Osteoblast (primary cell): ENCODE measurements around the gene LITAFD. TPM values are rescaled to one million over a fixed set of nuclear protein-coding genes. Genes with fewer than 3 reads are reported as not detected.
"Not testable (repeated sequence)": the region's sequence is repeated elsewhere in the genome, so short reads cannot be mapped to it uniquely, and the experiment has no call there.

Experiments
- DNase-seq: peaks from one replicate; pipeline ENCODE4 v3.0.0; 2011; ENCODE audit warnings: low spot score, mixed read lengths; ENCODE audit not compliant: insufficient read length; ENCODE audit errors: missing footprints
- H2AFZ ChIP-seq: 2 replicates; pipeline ENCODE4 v1.6.0; 2011; ENCODE audit warnings: mild to moderate bottlenecking, low read length
- H3K27ac ChIP-seq: 2 replicates; pipeline ENCODE4 v1.5.1; 2011; ENCODE audit warnings: mild to moderate bottlenecking, low read depth, low read length, moderate library complexity
- H3K27me3 ChIP-seq: 2 replicates; pipeline ENCODE4 v1.6.0; 2012; ENCODE audit warnings: mild to moderate bottlenecking, control low read depth, inconsistent platforms, low read length, moderate library complexity; ENCODE audit not compliant: insufficient read depth
- H3K36me3 ChIP-seq: 2 replicates; pipeline ENCODE4 v1.5.1; 2011; ENCODE audit warnings: mild to moderate bottlenecking, low read length, control low read depth, moderate library complexity; ENCODE audit not compliant: insufficient read depth
- H3K4me1 ChIP-seq: 2 replicates; pipeline ENCODE4 v1.5.1; 2011; ENCODE audit warnings: mild to moderate bottlenecking, low read length, control low read depth, moderate library complexity; ENCODE audit not compliant: insufficient read depth
- H3K4me2 ChIP-seq: 2 replicates; pipeline ENCODE4 v1.6.0; 2011; ENCODE audit warnings: mild to moderate bottlenecking, low read length; ENCODE audit not compliant: insufficient read depth
- H3K4me3 ChIP-seq: fragments of 200-600 bp; sonication (generic); 3 replicates; pipeline ENCODE4 v1.5.1; 2012; ENCODE audit warnings: mild to moderate bottlenecking, low read length, inconsistent platforms; ENCODE audit not compliant: insufficient read depth
- H3K79me2 ChIP-seq: 2 replicates; pipeline ENCODE4 v1.6.0; 2012; ENCODE audit warnings: mild to moderate bottlenecking, low read length, control low read depth, inconsistent platforms; ENCODE audit not compliant: insufficient read depth
- H3K9me3 ChIP-seq: 2 replicates; pipeline ENCODE4 v1.5.1; 2011; ENCODE audit warnings: low read depth, low read length, control low read depth
- H4K20me1 ChIP-seq: 2 replicates; pipeline ENCODE4 v1.6.0; 2012; ENCODE audit warnings: mild to moderate bottlenecking, low read length, control low read depth; ENCODE audit not compliant: insufficient read depth
- total RNA-seq: library from RNA; depleted of rRNA; stranded (reverse); fragments of >200 nt; gene quantifications from 2 replicates; pipeline ENCODE4 v1.2.3, GENCODE V29; 2012
- TF ChIP-seq, protein P1 (sequence below): IDR thresholded peaks from 2 replicates; pipeline ENCODE4 v1.5.1; 2011; ENCODE audit warnings: mild to moderate bottlenecking, low read depth, low read length, moderate library complexity; ENCODE audit errors: extremely low read depth

LITAFD gene
- total RNA-seq, 1 donor = not detected

GRCh38 chr16:8912793-8913192, 30.6 kb downstream of the LITAFD start:
- no peak overlapping the region for H3K27ac ChIP-seq
- no peak overlapping the region for H3K4me3 ChIP-seq
- no peaks in the 10 kb centered on the region for H3K4me1 ChIP-seq
- H3K9me3 ChIP-seq = no peaks in the 10 kb centered on the region
- peaks cover 53% of the 10 kb centered on the region for H3K79me2 ChIP-seq
- TF ChIP-seq, protein P1, sequence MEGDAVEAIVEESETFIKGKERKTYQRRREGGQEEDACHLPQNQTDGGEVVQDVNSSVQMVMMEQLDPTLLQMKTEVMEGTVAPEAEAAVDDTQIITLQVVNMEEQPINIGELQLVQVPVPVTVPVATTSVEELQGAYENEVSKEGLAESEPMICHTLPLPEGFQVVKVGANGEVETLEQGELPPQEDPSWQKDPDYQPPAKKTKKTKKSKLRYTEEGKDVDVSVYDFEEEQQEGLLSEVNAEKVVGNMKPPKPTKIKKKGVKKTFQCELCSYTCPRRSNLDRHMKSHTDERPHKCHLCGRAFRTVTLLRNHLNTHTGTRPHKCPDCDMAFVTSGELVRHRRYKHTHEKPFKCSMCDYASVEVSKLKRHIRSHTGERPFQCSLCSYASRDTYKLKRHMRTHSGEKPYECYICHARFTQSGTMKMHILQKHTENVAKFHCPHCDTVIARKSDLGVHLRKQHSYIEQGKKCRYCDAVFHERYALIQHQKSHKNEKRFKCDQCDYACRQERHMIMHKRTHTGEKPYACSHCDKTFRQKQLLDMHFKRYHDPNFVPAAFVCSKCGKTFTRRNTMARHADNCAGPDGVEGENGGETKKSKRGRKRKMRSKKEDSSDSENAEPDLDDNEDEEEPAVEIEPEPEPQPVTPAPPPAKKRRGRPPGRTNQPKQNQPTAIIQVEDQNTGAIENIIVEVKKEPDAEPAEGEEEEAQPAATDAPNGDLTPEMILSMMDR = no peak
- no peak overlapping the region for H2AFZ ChIP-seq
- peaks cover 66% of the 10 kb centered on the region for H3K36me3 ChIP-seq
- no peak overlapping the region for H3K4me2 ChIP-seq
- no peak for DNase-seq
- H3K27me3 ChIP-seq = no peaks in the 10 kb centered on the region
- peaks cover 35% of the 10 kb centered on the region for H4K20me1 ChIP-seq

GRCh38 chr16:8914098-8914497, 31.9 kb downstream of the LITAFD start:
- peaks cover 38% of the 10 kb centered on the region for H4K20me1 ChIP-seq
- H3K4me2 ChIP-seq = no peak overlapping the region
- no peak overlapping the region for H3K4me3 ChIP-seq
- H3K4me1 ChIP-seq = no peaks in the 10 kb centered on the region
- no peaks in the 10 kb centered on the region for H3K9me3 ChIP-seq
- H2AFZ ChIP-seq = no peak overlapping the region
- DNase-seq = no peak
- TF ChIP-seq, protein P1 = no peak
- H3K27me3 ChIP-seq = no peaks in the 10 kb centered on the region
- H3K79me2 ChIP-seq = peaks cover 49% of the 10 kb centered on the region
- H3K27ac ChIP-seq = no peak overlapping the region
- peaks cover 67% of the 10 kb centered on the region for H3K36me3 ChIP-seq

GRCh38 chr16:8915722-8916301, 33.7 kb downstream of the LITAFD start:
- no peak for DNase-seq
- Histone ChIP-seq H3K9me3 (no peaks in the 10 kb centered on the region), H3K4me3 (no peak overlapping the region), H3K36me3 (peaks cover 78% of the 10 kb centered on the region), H4K20me1 (peaks cover 38% of the 10 kb centered on the region), H3K27ac (no peak overlapping the region), H3K4me2 (no peak overlapping the region), H3K79me2 (peaks cover 54% of the 10 kb centered on the region), H2AFZ (no peak overlapping the region), H3K4me1 (no peaks in the 10 kb centered on the region), H3K27me3 (no peaks in the 10 kb centered on the region)
- TF ChIP-seq, protein P1 = no peak

DNA sequence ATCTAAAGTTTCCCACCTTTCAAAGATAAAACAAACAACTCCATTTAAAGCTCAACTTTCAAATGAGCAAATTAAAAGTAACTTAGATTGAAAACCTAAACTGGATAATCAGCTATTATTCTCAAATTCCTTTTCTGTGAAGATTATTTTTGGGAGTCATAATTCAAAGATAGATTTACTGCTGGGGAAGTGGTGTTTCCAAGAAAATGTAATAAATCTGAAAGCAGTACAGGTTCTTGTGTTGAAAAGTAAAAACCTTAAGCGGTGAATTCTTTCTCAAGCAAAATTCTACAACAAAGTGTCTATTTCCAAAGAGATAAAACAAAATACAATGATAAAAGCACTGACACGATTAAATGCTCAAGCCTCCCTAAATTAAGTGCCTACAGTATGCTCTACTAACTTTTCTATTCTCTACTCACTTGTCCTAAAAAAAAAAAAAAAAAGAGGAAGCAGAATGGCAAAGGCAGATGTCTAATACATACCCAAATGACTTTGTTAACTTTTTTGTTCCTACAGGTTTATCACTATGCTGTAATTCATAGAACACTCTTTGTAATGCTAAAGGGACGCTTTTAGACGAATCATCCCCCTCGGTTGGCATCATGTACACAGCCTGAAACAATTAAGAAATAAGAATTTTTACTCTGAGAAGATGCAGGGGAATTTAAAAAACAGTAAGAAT, 34.5 kb downstream of the LITAFD start:
- H3K27me3 ChIP-seq = no peaks in the 10 kb centered on the region
- TF ChIP-seq, protein P1 = no peak
- peaks cover 32% of the 10 kb centered on the region for H4K20me1 ChIP-seq

DNA sequence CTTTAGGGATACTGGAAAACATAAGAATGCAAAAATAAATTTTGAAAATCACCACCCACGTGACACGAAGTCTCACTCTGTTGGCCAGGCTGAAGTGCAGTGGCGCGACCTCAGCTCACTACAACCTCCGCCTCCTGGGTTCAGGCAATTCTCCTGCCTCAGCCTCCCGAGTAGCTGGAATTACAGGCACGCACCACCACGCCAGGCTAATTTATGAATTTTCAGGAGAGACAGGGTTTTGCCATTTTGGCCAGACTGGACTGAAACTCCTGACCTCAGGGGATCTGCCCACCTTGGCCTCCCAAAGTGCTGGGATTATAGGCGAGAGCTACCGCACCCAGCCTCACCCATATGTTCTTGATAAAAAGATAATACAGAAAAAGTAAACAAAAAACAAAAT, 35.2 kb downstream of the LITAFD start:
- peaks cover 78% of the 10 kb centered on the region for H3K36me3 ChIP-seq
- H2AFZ ChIP-seq, H3K27ac ChIP-seq, H3K4me2 ChIP-seq, DNase-seq, H3K4me3 ChIP-seq, H3K4me1 ChIP-seq, H3K27me3 ChIP-seq, H3K9me3 ChIP-seq: not testable (repeated sequence)
- H3K79me2 ChIP-seq = peaks cover 50% of the 10 kb centered on the region
- H4K20me1 ChIP-seq = peaks cover 32% of the 10 kb centered on the region

More for the DNA sequence above, 34.5 kb downstream of the LITAFD start:
- H3K27ac ChIP-seq = no peak overlapping the region
- H3K9me3 ChIP-seq = no peaks in the 10 kb centered on the region
- H3K36me3 ChIP-seq = peaks cover 77% of the 10 kb centered on the region
- H3K79me2 ChIP-seq = peaks cover 51% of the 10 kb centered on the region
- no peak overlapping the region for H3K4me3 ChIP-seq
- H3K4me2 ChIP-seq = no peak overlapping the region
- no peaks in the 10 kb centered on the region for H3K4me1 ChIP-seq
- no peak for DNase-seq
- H2AFZ ChIP-seq = no peak overlapping the region
